GM23248 (cell line): ENCODE data around the gene AOC3. TPM values are rescaled to one million over a fixed set of nuclear protein-coding genes. Genes with fewer than 3 reads are reported as not detected.
"Not testable (repeated sequence)": the region's sequence is repeated elsewhere in the genome, so short reads cannot be mapped to it uniquely, and the experiment has no call there.

Experiments
- DNase-seq: peaks from one replicate; pipeline ENCODE4 v3.0.0-alpha.2; 2015
- H2AFZ ChIP-seq: fragments of 200-600 bp; sonication (generic); 2 replicates; pipeline ENCODE4 v1.6.1; 2016; ENCODE audit warnings: antibody characterized with exemption
- H3F3A ChIP-seq: fragments of 200-600 bp; sonication (generic); 2 replicates; pipeline ENCODE4 v1.6.1; 2016; ENCODE audit warnings: mild to moderate bottlenecking, antibody characterized with exemption, mixed run types; ENCODE audit not compliant: insufficient read depth
- H3K27ac ChIP-seq: fragments of 200-600 bp; sonication (generic); 2 replicates; pipeline ENCODE4 v1.5.1; 2016; ENCODE audit warnings: mild to moderate bottlenecking
- H3K27me3 ChIP-seq: fragments of 200-600 bp; sonication (generic); replicated peaks from 2 replicates; pipeline ENCODE4 v1.6.1; 2016; ENCODE audit warnings: mild to moderate bottlenecking; ENCODE audit not compliant: insufficient read depth
- H3K36me3 ChIP-seq: fragments of 200-600 bp; sonication (generic); 2 replicates; pipeline ENCODE4 v1.6.1; 2016; ENCODE audit warnings: low read depth, mild to moderate bottlenecking
- H3K4me1 ChIP-seq: fragments of 200-600 bp; sonication (generic); 2 replicates; pipeline ENCODE4 v1.6.1; 2016; ENCODE audit warnings: mild to moderate bottlenecking; ENCODE audit not compliant: insufficient read depth
- H3K4me2 ChIP-seq: fragments of 200-600 bp; sonication (generic); one replicate; pipeline ENCODE4 v1.6.1; 2016; ENCODE audit warnings: mild to moderate bottlenecking; ENCODE audit not compliant: unreplicated experiment
- H3K4me3 ChIP-seq: fragments of 200-600 bp; sonication (generic); 2 replicates; pipeline ENCODE4 v1.5.1; 2016; ENCODE audit warnings: mild to moderate bottlenecking
- H3K79me2 ChIP-seq: fragments of 200-600 bp; sonication (generic); 2 replicates; pipeline ENCODE4 v1.6.1; 2016; ENCODE audit warnings: mild to moderate bottlenecking; ENCODE audit not compliant: insufficient read depth
- H3K9ac ChIP-seq: fragments of 200-600 bp; sonication (generic); 2 replicates; pipeline ENCODE4 v1.6.1; 2016; ENCODE audit warnings: mild to moderate bottlenecking
- H3K9me2 ChIP-seq: fragments of 200-600 bp; sonication (generic); 2 replicates; pipeline ENCODE4 v1.6.1; 2016; ENCODE audit warnings: mixed run types, mild to moderate bottlenecking, moderate library complexity; ENCODE audit not compliant: insufficient read depth
- H3K9me3 ChIP-seq: fragments of 200-600 bp; sonication (generic); one replicate; pipeline ENCODE4 v1.6.1; 2017; ENCODE audit warnings: low read depth
- H4K20me1 ChIP-seq: fragments of 200-600 bp; sonication (generic); 2 replicates; pipeline ENCODE4 v1.6.0; 2016; ENCODE audit not compliant: insufficient read depth
- EZH2 ChIP-seq: fragments of 200-600 bp; sonication (generic); IDR thresholded peaks from 2 replicates; pipeline ENCODE4 v1.6.1; 2018; ENCODE audit warnings: antibody characterized with exemption, mild to moderate bottlenecking; ENCODE audit not compliant: insufficient read depth, poor library complexity, severe bottlenecking
- EZH2phosphoT487 ChIP-seq: fragments of 200-600 bp; sonication (generic); IDR thresholded peaks from 2 replicates; pipeline ENCODE4 v1.6.1; 2018; ENCODE audit warnings: antibody characterized with exemption, moderate library complexity, mild to moderate bottlenecking, low read depth; ENCODE audit not compliant: insufficient read depth
- WGBS, 2 experiments: methylation state at CpG; one replicate each; pipeline ENCODE4 v1.1.6; 2015 to 2017; ENCODE audit warnings: low lambda C conversion rate in 2 of 2, low coverage in 1 of 2; ENCODE audit errors: missing lambda C conversion rate in 2 of 2; 5-methylcytosine and 5-hydroxymethylcytosine counted together
- in situ Hi-C: fragments of 300-500 bp; cut with MboI; formaldehyde crosslinking; loops from 2 replicates; pipeline ENCODE4 v1.15.0; 2020
- polyA plus RNA-seq: library from polyadenylated mRNA; unstranded; fragments of >200 nt; fragmentation: Nextera tagmentation; extraction: Ambion mirVana; gene quantifications from 2 replicates; pipeline ENCODE4 v1.2.1, GENCODE V29; 2016
- total RNA-seq: library from RNA; depleted of rRNA; stranded (reverse); fragments of >200 nt; shearing (Covaris generic); gene quantifications from 2 replicates; pipeline ENCODE4 v1.2.3, GENCODE V29; 2014

Gene AOC3
- total and polyA plus RNA-seq, 2 experiments from 2014 or later, result 0.05 TPM; not detected in 1

GRCh38 chr17:42880776-42881310 lies 29.8 kb downstream of the AOC3 start:
- no peak overlapping the region for H3K4me2 ChIP-seq
- in situ Hi-C loops, result no loop called here
- no peaks in the 10 kb centered on the region for H4K20me1 ChIP-seq
- no peak for DNase-seq
- no peaks in the 10 kb centered on the region for H3F3A ChIP-seq
- no peaks in the 10 kb centered on the region for H3K4me1 ChIP-seq
- H3K9me2 ChIP-seq, result no peaks in the 10 kb centered on the region
- no peaks in the 10 kb centered on the region for H3K9me3 ChIP-seq
- H3K79me2 ChIP-seq, result no peaks in the 10 kb centered on the region
- no peak for TF ChIP-seq EZH2
- no peak for TF ChIP-seq EZH2phosphoT487
- H3K27ac ChIP-seq, result no peak overlapping the region
- H3K4me3 ChIP-seq, result no peak overlapping the region
- 65 to 67% methylated on average over 5 of the region's 5 CpGs for WGBS, 2 experiments
- no peak overlapping the region for H2AFZ ChIP-seq
- H3K36me3 ChIP-seq, result no peaks in the 10 kb centered on the region
- H3K27me3 ChIP-seq, result peaks cover 20% of the 10 kb centered on the region
- H3K9ac ChIP-seq, result no peak overlapping the region

- H3K9me2 ChIP-seq, H3K27ac ChIP-seq, H3F3A ChIP-seq, in situ Hi-C loops, H3K36me3 ChIP-seq, H3K79me2 ChIP-seq, H3K9me3 ChIP-seq, H3K4me1 ChIP-seq, H3K4me3 ChIP-seq, DNase-seq, H2AFZ ChIP-seq, H4K20me1 ChIP-seq, H3K4me2 ChIP-seq, H3K9ac ChIP-seq: not testable (repeated sequence)
- WGBS, 2 experiments, result 65 to 73% methylated on average over 6 of the region's 6 CpGs
- H3K27me3 ChIP-seq, result peaks cover 19% of the 10 kb centered on the region
Measured at GRCh38 chr17:42881706-42882105, 30.7 kb downstream of the AOC3 start.

DNA sequence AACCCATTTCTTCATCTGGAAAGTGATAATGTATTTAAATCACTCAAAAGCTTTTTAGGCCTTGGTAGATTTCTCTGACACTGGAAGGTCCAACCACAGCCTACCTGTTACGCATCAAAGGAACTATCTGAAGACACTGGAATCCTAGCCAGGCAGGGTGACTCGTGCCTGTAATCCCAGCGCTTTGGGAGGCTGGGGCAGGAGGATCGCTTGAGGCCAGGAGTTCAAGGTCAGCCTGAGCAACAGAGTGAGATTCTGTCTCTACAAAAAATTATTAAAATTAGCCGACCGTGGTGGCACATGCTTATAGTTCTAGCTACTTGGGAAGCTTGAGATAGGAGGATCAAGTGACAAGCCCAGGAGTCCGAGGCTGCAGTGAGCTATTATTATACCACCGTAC lies 31.2 kb downstream of the AOC3 start:
- TF ChIP-seq EZH2 (no peak), EZH2phosphoT487 (no peak)
- no peak overlapping the region for H3K4me2 ChIP-seq
- no peaks in the 10 kb centered on the region for H3K4me1 ChIP-seq
- in situ Hi-C loops, result no loop called here
- H3K9me3 ChIP-seq, result no peaks in the 10 kb centered on the region
- H3K4me3 ChIP-seq, result no peak overlapping the region
- DNase-seq, result no peak
- H4K20me1 ChIP-seq, result no peaks in the 10 kb centered on the region
- H3K9me2 ChIP-seq, result no peaks in the 10 kb centered on the region
- no peak overlapping the region for H3K9ac ChIP-seq
- H3K27ac ChIP-seq, result no peak overlapping the region
- no peaks in the 10 kb centered on the region for H3F3A ChIP-seq
- no peaks in the 10 kb centered on the region for H3K36me3 ChIP-seq
- H3K27me3 ChIP-seq, result peaks cover 16% of the 10 kb centered on the region
- H3K79me2 ChIP-seq, result no peaks in the 10 kb centered on the region
- no peak overlapping the region for H2AFZ ChIP-seq
- 68 to 74% methylated on average over 8 of the region's 8 CpGs for WGBS, 2 experiments

DNA sequence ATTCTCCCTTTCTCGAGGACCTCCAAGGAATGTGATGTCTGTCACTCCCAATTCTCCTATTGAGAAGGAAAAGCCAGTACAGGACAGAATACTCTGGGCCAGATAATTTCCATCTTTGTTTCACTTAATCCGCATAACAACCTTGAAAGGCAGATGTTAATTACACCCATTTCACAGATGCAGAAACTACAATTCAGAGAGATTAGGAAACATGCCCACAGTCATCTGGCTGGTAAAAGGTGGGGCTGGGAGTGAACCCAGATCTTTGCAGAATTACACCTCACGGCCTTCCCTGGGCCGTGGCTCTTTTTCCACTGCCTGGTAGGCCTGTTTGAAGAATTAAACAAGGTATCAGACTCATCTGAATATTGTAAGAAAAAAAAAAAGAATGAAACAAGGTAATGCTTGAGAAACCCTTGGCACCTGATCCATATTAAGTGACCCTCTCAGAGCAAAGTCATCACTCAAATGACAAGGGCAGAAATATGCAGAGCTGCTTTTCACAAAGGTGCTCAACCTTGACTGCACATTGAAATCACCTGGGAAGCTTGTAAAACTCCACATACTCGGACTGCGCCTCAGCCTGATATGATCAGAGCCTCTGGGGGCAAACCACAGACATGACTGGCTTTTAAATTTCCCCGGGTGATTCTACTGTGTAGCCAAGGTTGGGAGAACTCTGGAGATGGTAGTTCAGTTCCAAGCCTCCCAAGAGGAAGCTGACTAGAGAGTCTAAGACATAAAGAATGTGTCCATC lies 33.0 kb downstream of the AOC3 start:
- Histone ChIP-seq H3K79me2 (no peaks in the 10 kb centered on the region), H3K4me2 (no peak overlapping the region), H2AFZ (no peak overlapping the region), H3K27ac (no peak overlapping the region), H3K27me3 (no peaks in the 10 kb centered on the region), H3K9me2 (no peaks in the 10 kb centered on the region), H3F3A (no peaks in the 10 kb centered on the region), H3K9ac (no peak overlapping the region), H3K4me3 (no peak overlapping the region), H3K9me3 (no peaks in the 10 kb centered on the region), H4K20me1 (no peaks in the 10 kb centered on the region), H3K4me1 (no peaks in the 10 kb centered on the region), H3K36me3 (no peaks in the 10 kb centered on the region)
- TF ChIP-seq EZH2, result no peak
- DNase-seq, result no peak
- in situ Hi-C loops, result no loop called here
- WGBS, 2 experiments, result 74 to 78% methylated on average over 7 of the region's 7 CpGs

DNA sequence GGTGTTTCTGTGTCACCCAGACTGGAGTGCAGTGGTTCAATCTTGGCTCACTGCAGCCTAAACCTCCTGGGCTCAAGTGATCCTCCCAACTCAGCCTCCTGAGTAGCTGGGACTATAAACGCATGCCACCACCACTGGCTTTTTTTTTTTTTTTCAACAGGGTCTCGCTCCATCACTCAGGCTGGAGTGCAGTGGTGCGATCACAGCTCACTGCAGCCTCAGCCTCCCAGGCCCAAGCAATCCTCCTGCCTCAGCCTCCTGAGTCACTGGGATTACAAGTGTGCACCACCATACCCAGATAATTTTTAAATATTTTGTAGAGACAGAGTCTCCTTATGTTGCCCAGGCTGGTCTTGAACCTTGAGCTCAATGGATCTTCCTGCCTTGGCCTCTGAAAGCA lies 34.8 kb downstream of the AOC3 start:
- H3K27ac ChIP-seq, H3K4me3 ChIP-seq, H3F3A ChIP-seq, H3K9me3 ChIP-seq, H3K79me2 ChIP-seq, H3K9ac ChIP-seq, H3K4me1 ChIP-seq, H2AFZ ChIP-seq, in situ Hi-C loops, H3K27me3 ChIP-seq, DNase-seq, H4K20me1 ChIP-seq, H3K4me2 ChIP-seq, H3K36me3 ChIP-seq, H3K9me2 ChIP-seq: not testable (repeated sequence)
- WGBS, 2 experiments, result 94 to 95% methylated on average over 3 of the region's 3 CpGs
